Neutrophil (primary cell): ENCODE data around the gene ITPKC.

Source experiments
- H3K27ac ChIP-seq: fragments of 200-600 bp; sonication (generic); 2 replicates; pipeline ENCODE4 v1.5.1; 2016; ENCODE audit warnings: mild to moderate bottlenecking, moderate library complexity
- H3K27me3 ChIP-seq: fragments of 200-600 bp; sonication (generic); 2 replicates; pipeline ENCODE4 v1.6.0; 2016; ENCODE audit warnings: mild to moderate bottlenecking
- H3K36me3 ChIP-seq: fragments of 200-600 bp; sonication (generic); 2 replicates; pipeline ENCODE4 v1.5.1; 2017
- H3K4me1 ChIP-seq, 2 experiments: fragments of 200-600 bp in 1 of 2; sonication (generic) in 1 of 2; 1 replicate in 1 of 2; 2 replicates in 1 of 2; pipeline versions ENCODE4 v1.5.1 to v1.6.1; 2013 to 2016; ENCODE audit warnings: low read depth in 1 of 2, low read length in 1 of 2, mild to moderate bottlenecking in 1 of 2, moderate library complexity in 1 of 2; ENCODE audit not compliant: control insufficient read depth in 1 of 2, insufficient read depth in 1 of 2
- H3K4me3 ChIP-seq, 2 experiments: fragments of 200-600 bp in 1 of 2; sonication (generic) in 1 of 2; 1 replicate in 1 of 2; 2 replicates in 1 of 2; pipeline ENCODE4 v1.5.1; 2013 to 2016; ENCODE audit warnings: low read depth in 1 of 2, low read length in 1 of 2, mild to moderate bottlenecking in 1 of 2, moderate library complexity in 1 of 2
- H3K9me3 ChIP-seq: fragments of 200-600 bp; sonication (generic); 2 replicates; pipeline ENCODE4 v1.5.1; 2016
- CTCF ChIP-seq: fragments of 200-600 bp; sonication (generic); IDR thresholded peaks from 2 replicates; pipeline ENCODE4 v1.5.1; 2016; ENCODE audit warnings: antibody characterized with exemption

ITPKC gene

GRCh38 chr19:40733149-40733548 lies 16.2 kb downstream of the ITPKC start:
- H3K9me3 ChIP-seq = no peaks in the 10 kb centered on the region
- H3K27ac ChIP-seq = no peak overlapping the region
- peaks cover 76% of the 10 kb centered on the region for H3K36me3 ChIP-seq
- H3K4me3 ChIP-seq = no peak overlapping the region
- no peaks in the 10 kb centered on the region for H3K27me3 ChIP-seq
- TF ChIP-seq CTCF = no peak
- peaks cover 9 to 15% of the 10 kb centered on the region in 2 experiments for H3K4me1 ChIP-seq

DNA sequence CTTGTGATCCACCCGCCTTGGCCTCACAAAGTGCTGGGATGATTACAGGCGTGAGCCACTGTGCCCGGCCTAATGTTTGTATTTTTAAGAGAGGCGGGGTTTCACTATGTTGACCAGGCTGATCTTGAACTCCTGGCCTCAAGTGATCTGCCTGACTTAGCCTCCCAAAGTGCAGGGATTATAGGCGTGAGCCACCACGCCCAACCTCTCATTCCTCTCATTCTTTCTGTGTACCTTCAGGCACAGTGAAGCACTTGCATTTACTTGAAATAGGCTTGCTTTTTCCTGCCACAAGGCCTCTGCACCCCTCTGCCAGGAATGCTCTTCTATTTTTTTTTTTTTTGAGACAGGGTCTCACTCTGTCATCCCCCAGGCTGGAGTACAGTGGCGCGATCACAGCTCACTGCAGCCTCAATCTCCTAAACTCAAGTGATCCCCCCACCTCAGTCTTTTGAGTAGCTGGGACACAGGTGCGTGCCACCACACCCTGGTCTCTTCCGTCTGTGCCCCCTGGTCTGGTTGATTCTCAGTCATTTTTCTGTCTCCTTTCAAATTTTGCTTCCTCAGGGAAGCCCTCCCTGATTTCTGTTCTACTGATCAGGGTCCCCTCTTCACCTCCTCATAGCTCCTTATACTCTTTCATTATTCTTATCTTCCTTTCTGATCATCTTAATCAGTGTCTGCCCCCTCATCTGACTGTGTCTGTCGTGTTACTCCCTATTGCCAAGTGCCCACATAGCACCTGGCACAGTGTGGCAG lies 18.3 kb downstream of the ITPKC start:
- Histone ChIP-seq H3K27ac (no peak overlapping the region), H3K4me1 (peaks cover 9 to 15% of the 10 kb centered on the region in 2 experiments), H3K4me3 (no peak overlapping the region), H3K36me3 (peaks cover 78% of the 10 kb centered on the region), H3K9me3 (no peaks in the 10 kb centered on the region), H3K27me3 (no peaks in the 10 kb centered on the region)
- no peak for TF ChIP-seq CTCF

DNA sequence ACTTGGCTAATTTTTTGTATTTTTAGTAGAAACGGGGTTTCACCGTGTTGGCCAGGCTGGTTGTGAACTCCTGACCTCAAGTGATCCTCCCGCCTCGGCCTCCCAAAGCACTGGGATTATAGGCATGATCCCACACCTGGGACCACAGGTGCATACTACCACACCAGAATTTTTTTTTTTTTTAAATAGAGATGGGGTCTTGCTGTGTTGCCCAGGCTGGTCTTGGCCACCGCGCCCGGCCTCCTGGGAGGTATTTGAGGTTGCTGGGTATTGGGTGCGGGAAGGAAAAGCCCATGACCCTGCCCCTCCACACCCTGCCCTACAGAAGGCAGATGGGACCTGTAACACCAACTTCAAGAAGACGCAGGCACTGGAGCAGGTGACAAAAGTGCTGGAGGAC lies 19.7 kb downstream of the ITPKC start:
- Histone ChIP-seq H3K27me3 (no peaks in the 10 kb centered on the region), H3K9me3 (no peaks in the 10 kb centered on the region), H3K4me3 (no peak overlapping the region), H3K4me1 (peaks cover 9 to 15% of the 10 kb centered on the region in 2 experiments), H3K36me3 (peaks cover 76% of the 10 kb centered on the region), H3K27ac (no peak overlapping the region)
- no peak for TF ChIP-seq CTCF

DNA sequence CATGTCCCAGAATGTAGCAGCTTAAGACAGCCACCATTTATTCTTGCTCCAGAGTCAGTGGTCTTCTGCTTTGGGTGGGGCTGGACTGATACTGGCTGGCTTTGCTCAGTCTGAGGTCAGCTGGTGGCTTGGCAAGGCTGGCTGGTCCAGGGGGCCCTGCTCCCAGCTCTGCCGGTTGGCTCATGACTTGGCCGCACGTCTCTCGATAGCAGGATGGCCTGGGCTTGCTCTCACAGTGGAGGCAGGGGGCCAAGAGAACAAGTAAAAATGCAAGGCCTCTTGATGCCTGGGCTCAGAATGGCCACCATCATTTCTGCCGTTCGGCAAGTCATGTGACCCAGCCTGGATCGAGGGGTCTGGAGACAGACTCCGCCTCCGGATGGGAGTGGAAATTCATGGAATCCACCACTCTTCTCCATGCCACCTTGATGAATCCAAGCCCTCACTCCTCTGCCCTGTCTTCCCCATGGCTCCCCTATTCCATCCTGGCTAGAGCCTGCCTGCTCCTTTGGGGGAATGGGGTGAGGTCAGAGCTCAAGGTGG lies 20.3 kb downstream of the ITPKC start:
- H3K4me1 ChIP-seq = peaks cover 9 to 15% of the 10 kb centered on the region in 2 experiments
- H3K9me3 ChIP-seq = no peaks in the 10 kb centered on the region
- H3K4me3 ChIP-seq = no peak overlapping the region
- no peak for TF ChIP-seq CTCF
- H3K36me3 ChIP-seq = peaks cover 75% of the 10 kb centered on the region
- H3K27me3 ChIP-seq = no peaks in the 10 kb centered on the region
- no peak overlapping the region for H3K27ac ChIP-seq

GRCh38 chr19:40739030-40739839 lies 22.3 kb downstream of the ITPKC start:
- Histone ChIP-seq H3K9me3 (no peaks in the 10 kb centered on the region), H3K4me3 (no peak overlapping the region), H3K4me1 (no peaks in the 10 kb centered on the region), H3K27ac (no peak overlapping the region), H3K36me3 (peaks cover 74% of the 10 kb centered on the region), H3K27me3 (no peaks in the 10 kb centered on the region)
- TF ChIP-seq CTCF = no peak
